CD4-positive, alpha-beta T cell treated with Interleukin-10 for 1 hour (primary cell): Measurements from ENCODE around the gene TNFAIP2.

Experiments
- DNase-seq: peaks from one replicate; pipeline ENCODE4 v3.0.0-alpha.2; 2020

Gene TNFAIP2

GRCh38 chr14:103123634-103124500 lies 606 bp downstream of the TNFAIP2 start:
- DNase-seq, result no peak

GRCh38 chr14:103124501-103125001 lies 1.3 kb downstream of the TNFAIP2 start:
- DNase-seq, result no peak

GRCh38 chr14:103125098-103126070 lies 2.1 kb downstream of the TNFAIP2 start:
- no peak for DNase-seq

GRCh38 chr14:103126088-103126872 lies 3.0 kb downstream of the TNFAIP2 start:
- DNase-seq, result no peak

GRCh38 chr14:103126873-103127304 lies 3.6 kb downstream of the TNFAIP2 start:
- DNase-seq, result no peak

- no peak for DNase-seq
These were observed 4.1 kb downstream of the TNFAIP2 start for GRCh38 chr14:103127356-103127755.

GRCh38 chr14:103127861-103128598 lies 4.8 kb downstream of the TNFAIP2 start:
- no peak for DNase-seq

- DNase-seq, result no peak
These were observed 5.5 kb downstream of the TNFAIP2 start for GRCh38 chr14:103128631-103129300.

- DNase-seq, result no peak
These were observed 6.2 kb downstream of the TNFAIP2 start for GRCh38 chr14:103129301-103130016.

GRCh38 chr14:103130017-103130764 lies 6.9 kb downstream of the TNFAIP2 start:
- no peak for DNase-seq

- DNase-seq, result no peak
These were observed 7.7 kb downstream of the TNFAIP2 start for GRCh38 chr14:103130965-103131364.

- no peak for DNase-seq
These were observed 8.3 kb downstream of the TNFAIP2 start for GRCh38 chr14:103131580-103131979.

- DNase-seq, result no peak
These were observed 9.3 kb downstream of the TNFAIP2 start for GRCh38 chr14:103132381-103133209.

GRCh38 chr14:103133210-103134140 lies 10.2 kb downstream of the TNFAIP2 start:
- DNase-seq, result no peak

- DNase-seq, result no peak
These were observed 11.1 kb downstream of the TNFAIP2 start for GRCh38 chr14:103134405-103134804.

- DNase-seq, result no peak
These were observed 11.7 kb downstream of the TNFAIP2 start for GRCh38 chr14:103134919-103135318.
